ENCODE measurements around the gene MYRIP. TPM values are rescaled to one million over a fixed set of nuclear protein-coding genes. Genes with fewer than 3 reads are reported as not detected.
"Not testable (repeated sequence)": the region's sequence is repeated elsewhere in the genome, so short reads cannot be mapped to it uniquely, and the experiment has no call there.

The MYRIP gene
- total and polyA plus RNA-seq, 7 experiments from 2014 or later = not detected

DNA sequence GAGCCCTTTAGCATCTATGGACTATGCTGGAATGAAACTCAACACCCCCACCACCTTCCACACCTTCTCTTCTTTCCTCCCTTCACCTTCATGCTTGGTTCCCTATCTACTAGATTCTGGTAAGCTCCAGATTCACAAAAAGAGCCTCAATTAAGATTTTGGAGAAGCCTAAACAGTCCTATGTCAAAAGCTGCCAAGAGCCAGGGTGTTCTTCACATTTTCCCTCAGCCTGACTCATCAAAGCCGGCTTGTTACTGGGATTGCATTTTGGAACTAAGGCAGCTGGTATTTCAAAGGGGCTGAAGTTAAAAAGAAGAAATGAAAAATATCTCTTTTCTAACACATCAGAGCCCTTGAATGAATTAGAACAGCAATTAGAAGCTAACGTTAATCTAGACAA lies 247.7 kb downstream of the MYRIP start:
- no peak overlapping the region for H3K4me3 ChIP-seq (ENCODE audit: low read length)
- no peaks in the 10 kb centered on the region for H3K9me3 ChIP-seq (ENCODE audit: control insufficient read depth in 2 of 3, low read length in 3 of 3)
- no peak for ATAC-seq
- H3K36me3 ChIP-seq (ENCODE audit: control insufficient read depth in 2 of 3, insufficient read depth in 3 of 3, low read length in 3 of 3) = no peaks in the 10 kb centered on the region
- no peak overlapping the region for H3K4me3 Mint-ChIP-seq
- ChIA-PET POLR2A (no interaction called here), CTCF (no interaction called here)
- H3K36me3 Mint-ChIP-seq = no peaks in the 10 kb centered on the region
- no peak overlapping the region for H3K27ac Mint-ChIP-seq
- H3K27ac ChIP-seq (ENCODE audit: low read depth, low read length) = no peak overlapping the region
- intact Hi-C loops (cut with micrococcal nuclease) = no loop called here
- DNase-seq = no peak
- no peaks in the 10 kb centered on the region for H3K4me1 ChIP-seq (ENCODE audit: control insufficient read depth in 2 of 2, insufficient read depth in 2 of 2, low read length in 2 of 2)
- peaks cover 0 to 12% (median 4%) of the 10 kb centered on the region in 5 donors for H3K27me3 Mint-ChIP-seq
- no peaks in the 10 kb centered on the region for H3K27me3 ChIP-seq (ENCODE audit: control insufficient read depth in 2 of 2, insufficient read depth in 2 of 2, low read length in 2 of 2)
- peaks cover 0 to 15% (median 4%) of the 10 kb centered on the region in 11 donors for H3K9me3 Mint-ChIP-seq
- no peaks in the 10 kb centered on the region for H3K4me1 Mint-ChIP-seq

DNA sequence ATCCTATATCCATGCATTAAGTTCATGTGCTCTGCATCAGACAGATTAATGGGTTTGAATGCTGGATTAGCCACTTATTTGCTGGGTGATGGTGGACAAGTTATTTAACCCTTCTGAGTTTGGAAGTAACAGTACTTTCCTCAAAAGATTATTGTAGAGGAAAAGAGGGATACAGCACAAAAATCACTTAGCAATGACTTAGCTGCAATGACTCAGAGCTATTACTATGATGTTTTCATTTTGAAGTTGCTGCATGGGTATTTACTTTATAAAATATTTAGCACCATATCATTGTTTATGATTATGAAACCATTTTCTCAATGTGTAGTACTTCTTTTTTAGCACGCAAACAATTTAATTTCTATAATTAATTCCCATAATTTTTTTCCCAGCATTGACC lies 248.4 kb downstream of the MYRIP start:
- H3K9me3 ChIP-seq (ENCODE audit: control insufficient read depth in 2 of 3, low read length in 3 of 3) = no peaks in the 10 kb centered on the region
- H3K27me3 ChIP-seq (ENCODE audit: control insufficient read depth in 2 of 2, insufficient read depth in 2 of 2, low read length in 2 of 2) = no peaks in the 10 kb centered on the region
- no peaks in the 10 kb centered on the region for H3K4me1 ChIP-seq (ENCODE audit: control insufficient read depth in 2 of 2, insufficient read depth in 2 of 2, low read length in 2 of 2)
- Mint-ChIP-seq H3K27me3 (peaks cover 0 to 12% (median 4%) of the 10 kb centered on the region in 5 donors), H3K27ac (no peak overlapping the region), H3K9me3 (peaks cover 0 to 15% (median 4%) of the 10 kb centered on the region in 11 donors), H3K4me1 (no peaks in the 10 kb centered on the region), H3K4me3 (no peak overlapping the region), H3K36me3 (no peaks in the 10 kb centered on the region)
- no peak for ATAC-seq
- H3K36me3 ChIP-seq (ENCODE audit: control insufficient read depth in 2 of 3, insufficient read depth in 3 of 3, low read length in 3 of 3) = no peaks in the 10 kb centered on the region
- no peak overlapping the region for H3K27ac ChIP-seq (ENCODE audit: low read depth, low read length)
- POLR2A ChIA-PET = no interaction called here
- no peak for DNase-seq
- CTCF ChIA-PET = no interaction called here
- no peak overlapping the region for H3K4me3 ChIP-seq (ENCODE audit: low read length)
- intact Hi-C loops (cut with micrococcal nuclease) = no loop called here

DNA sequence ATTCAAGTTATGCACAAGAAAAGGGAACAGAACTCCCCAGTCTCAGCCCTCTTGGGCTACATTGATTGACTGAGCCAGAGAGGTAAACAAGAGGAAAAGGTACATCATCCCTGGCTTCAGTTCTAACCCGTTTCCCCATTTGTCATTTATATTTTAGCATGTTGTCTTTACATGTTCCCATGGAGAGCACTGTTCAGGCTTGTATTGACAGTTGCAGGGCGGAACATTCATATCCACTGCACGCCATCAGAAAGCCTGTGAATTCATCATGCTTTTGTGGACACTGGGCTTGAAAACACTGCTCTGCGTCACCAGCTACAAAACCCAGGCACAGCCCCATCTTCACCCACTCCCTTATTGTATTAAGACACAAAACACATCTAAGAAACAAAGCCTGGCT lies 259.2 kb downstream of the MYRIP start:
- Histone ChIP-seq H3K4me1 (ENCODE audit: control insufficient read depth in 2 of 2, insufficient read depth in 2 of 2, low read length in 2 of 2) (no peaks in the 10 kb centered on the region), H3K36me3 (ENCODE audit: control insufficient read depth in 2 of 3, insufficient read depth in 3 of 3, low read length in 3 of 3) (no peaks in the 10 kb centered on the region), H3K4me3 (ENCODE audit: low read length) (no peak overlapping the region), H3K27me3 (ENCODE audit: control insufficient read depth in 2 of 2, insufficient read depth in 2 of 2, low read length in 2 of 2) (no peaks in the 10 kb centered on the region), H3K27ac (ENCODE audit: low read depth, low read length) (no peak overlapping the region), H3K9me3 (ENCODE audit: control insufficient read depth in 2 of 3, low read length in 3 of 3) (no peaks in the 10 kb centered on the region)
- intact Hi-C loops (cut with micrococcal nuclease) = no loop called here
- POLR2A ChIA-PET = no interaction called here
- Mint-ChIP-seq H3K27ac (no peak overlapping the region), H3K36me3 (no peaks in the 10 kb centered on the region), H3K27me3 (peaks cover 6 to 18% (median 9%) of the 10 kb centered on the region in 5 donors), H3K9me3 (peaks cover 0 to 2% (median 0%) of the 10 kb centered on the region in 11 donors), H3K4me3 (no peak overlapping the region), H3K4me1 (no peaks in the 10 kb centered on the region)
- CTCF ChIA-PET = no interaction called here
- no peak for ATAC-seq
- no peak for DNase-seq

DNA sequence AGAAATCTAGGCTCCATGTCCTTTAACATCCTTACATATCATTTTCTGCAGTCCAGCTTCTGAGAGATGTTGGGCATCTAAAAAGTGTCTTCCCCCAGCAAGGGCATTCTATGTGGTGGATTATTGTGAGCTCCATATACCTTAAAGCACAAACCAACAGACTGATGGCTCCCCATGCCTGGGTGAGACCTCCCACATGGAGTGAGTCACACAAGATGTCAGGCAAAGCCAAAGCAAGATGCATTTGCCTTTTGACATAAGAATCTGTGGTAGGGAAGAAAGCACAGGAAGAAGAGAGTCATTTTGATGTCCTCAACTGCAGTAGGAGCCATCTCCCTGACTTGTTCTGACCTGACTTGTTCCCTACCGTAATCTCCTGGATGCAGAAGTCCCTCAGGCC lies 261.4 kb downstream of the MYRIP start:
- H3K27me3 Mint-ChIP-seq = peaks cover 6 to 19% (median 15%) of the 10 kb centered on the region in 5 donors
- Histone ChIP-seq H3K9me3 (ENCODE audit: control insufficient read depth in 2 of 3, low read length in 3 of 3) (no peaks in the 10 kb centered on the region), H3K4me1 (ENCODE audit: control insufficient read depth in 2 of 2, insufficient read depth in 2 of 2, low read length in 2 of 2) (no peaks in the 10 kb centered on the region), H3K4me3 (ENCODE audit: low read length) (no peak overlapping the region), H3K36me3 (ENCODE audit: control insufficient read depth in 2 of 3, insufficient read depth in 3 of 3, low read length in 3 of 3) (no peaks in the 10 kb centered on the region), H3K27ac (ENCODE audit: low read depth, low read length) (no peak overlapping the region), H3K27me3 (ENCODE audit: control insufficient read depth in 2 of 2, insufficient read depth in 2 of 2, low read length in 2 of 2) (no peaks in the 10 kb centered on the region)
- no peak for ATAC-seq
- ChIA-PET POLR2A (no interaction called here), CTCF (no interaction called here)
- intact Hi-C loops (cut with micrococcal nuclease) = no loop called here
- no peak overlapping the region for H3K27ac Mint-ChIP-seq
- H3K4me3 Mint-ChIP-seq = no peak overlapping the region
- no peaks in the 10 kb centered on the region for H3K36me3 Mint-ChIP-seq
- H3K9me3 Mint-ChIP-seq = no peaks in the 10 kb centered on the region
- no peak for DNase-seq
- no peaks in the 10 kb centered on the region for H3K4me1 Mint-ChIP-seq

DNA sequence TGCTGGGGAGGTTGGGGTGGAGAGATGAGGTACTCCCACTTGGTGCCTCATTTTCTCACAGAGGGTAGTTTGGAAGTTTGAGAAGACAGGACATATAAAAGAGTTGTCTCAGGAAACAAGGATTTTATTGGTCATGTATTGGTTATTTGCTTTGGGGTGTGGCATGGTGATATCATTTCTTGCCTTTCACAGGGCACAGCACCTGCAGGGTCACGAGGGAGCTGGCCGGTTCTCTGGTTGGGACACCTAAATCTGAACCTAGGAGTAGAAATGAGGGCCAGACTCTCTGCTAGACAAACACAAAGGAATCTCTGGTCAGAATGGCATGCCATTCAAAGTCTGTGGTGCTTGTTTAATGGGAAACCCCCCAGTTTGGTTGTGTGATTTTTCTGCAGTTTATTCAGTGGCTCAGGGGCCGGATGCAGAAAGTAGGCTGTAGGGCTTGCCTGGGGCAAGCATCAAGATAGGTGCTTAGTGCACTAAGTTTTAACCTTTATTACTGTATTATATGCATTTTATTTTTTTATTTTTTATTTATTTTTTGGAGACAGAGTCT lies 262.4 kb downstream of the MYRIP start:
- CTCF ChIA-PET = no interaction called here
- no peak for ATAC-seq
- H3K4me3 ChIP-seq (ENCODE audit: low read length) = no peak overlapping the region
- H3K27ac ChIP-seq (ENCODE audit: low read depth, low read length) = no peak overlapping the region
- POLR2A ChIA-PET = no interaction called here
- no peak overlapping the region for H3K4me3 Mint-ChIP-seq
- H3K27me3 Mint-ChIP-seq = peaks cover 5 to 22% (median 15%) of the 10 kb centered on the region in 5 donors
- no peaks in the 10 kb centered on the region for H3K36me3 ChIP-seq (ENCODE audit: control insufficient read depth in 2 of 3, insufficient read depth in 3 of 3, low read length in 3 of 3)
- intact Hi-C loops (cut with micrococcal nuclease) = no loop called here
- H3K27ac Mint-ChIP-seq = no peak overlapping the region
- no peaks in the 10 kb centered on the region for H3K4me1 ChIP-seq (ENCODE audit: control insufficient read depth in 2 of 2, insufficient read depth in 2 of 2, low read length in 2 of 2)
- no peaks in the 10 kb centered on the region for H3K36me3 Mint-ChIP-seq
- H3K4me1 Mint-ChIP-seq = no peaks in the 10 kb centered on the region
- DNase-seq = no peak
- H3K9me3 Mint-ChIP-seq = peaks cover 0 to under 1% (median 0%) of the 10 kb centered on the region in 11 donors
- no peaks in the 10 kb centered on the region for H3K9me3 ChIP-seq (ENCODE audit: control insufficient read depth in 2 of 3, low read length in 3 of 3)
- no peaks in the 10 kb centered on the region for H3K27me3 ChIP-seq (ENCODE audit: control insufficient read depth in 2 of 2, insufficient read depth in 2 of 2, low read length in 2 of 2)

DNA sequence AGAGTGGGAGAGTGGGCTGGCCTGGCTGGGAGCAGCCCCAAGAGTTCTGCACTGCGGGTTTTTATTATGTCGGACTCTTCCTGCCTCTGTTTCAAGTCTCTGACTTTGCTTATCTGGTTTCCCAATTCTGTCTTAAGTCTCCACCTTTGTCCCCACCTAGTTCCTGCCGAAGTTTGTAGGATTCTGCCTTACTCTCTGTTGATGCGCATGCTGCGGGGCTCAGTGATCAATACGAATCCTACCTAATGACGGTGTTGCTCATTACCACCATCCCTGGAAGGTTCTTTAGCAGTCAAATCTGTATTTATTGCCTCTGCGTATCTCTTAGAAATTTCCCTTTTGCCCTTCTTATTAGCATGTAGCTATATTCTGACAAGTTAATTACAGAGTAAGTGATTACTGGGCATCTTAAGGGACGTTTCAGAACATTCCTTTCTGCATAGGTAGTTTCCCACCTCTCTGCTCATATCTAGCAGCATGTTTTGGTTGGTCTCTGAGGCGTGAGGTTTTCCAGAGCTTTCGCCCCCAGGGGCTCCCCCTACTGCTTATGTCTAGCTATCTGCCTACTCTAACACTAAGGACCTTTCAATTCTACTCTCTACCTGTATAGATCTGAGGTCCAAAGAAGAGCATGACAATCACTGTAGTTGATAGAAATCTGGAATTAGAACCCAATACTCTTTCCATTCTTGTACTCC lies 264.1 kb downstream of the MYRIP start:
- CTCF ChIA-PET = no interaction called here
- no peak overlapping the region for H3K4me3 ChIP-seq (ENCODE audit: low read length)
- Mint-ChIP-seq H3K9me3 (peaks cover 0 to 3% (median 0%) of the 10 kb centered on the region in 11 donors), H3K4me3 (no peak overlapping the region), H3K27me3 (peaks cover 4 to 22% (median 15%) of the 10 kb centered on the region in 5 donors), H3K36me3 (no peaks in the 10 kb centered on the region), H3K27ac (no peak overlapping the region), H3K4me1 (no peaks in the 10 kb centered on the region)
- no peaks in the 10 kb centered on the region for H3K36me3 ChIP-seq (ENCODE audit: control insufficient read depth in 2 of 3, insufficient read depth in 3 of 3, low read length in 3 of 3)
- no peaks in the 10 kb centered on the region for H3K9me3 ChIP-seq (ENCODE audit: control insufficient read depth in 2 of 3, low read length in 3 of 3)
- no peaks in the 10 kb centered on the region for H3K27me3 ChIP-seq (ENCODE audit: control insufficient read depth in 2 of 2, insufficient read depth in 2 of 2, low read length in 2 of 2)
- DNase-seq (no peak), ATAC-seq (no peak)
- H3K4me1 ChIP-seq (ENCODE audit: control insufficient read depth in 2 of 2, insufficient read depth in 2 of 2, low read length in 2 of 2) = no peaks in the 10 kb centered on the region
- intact Hi-C loops (cut with micrococcal nuclease) = no loop called here
- H3K27ac ChIP-seq (ENCODE audit: low read depth, low read length) = no peak overlapping the region
- POLR2A ChIA-PET = no interaction called here

DNA sequence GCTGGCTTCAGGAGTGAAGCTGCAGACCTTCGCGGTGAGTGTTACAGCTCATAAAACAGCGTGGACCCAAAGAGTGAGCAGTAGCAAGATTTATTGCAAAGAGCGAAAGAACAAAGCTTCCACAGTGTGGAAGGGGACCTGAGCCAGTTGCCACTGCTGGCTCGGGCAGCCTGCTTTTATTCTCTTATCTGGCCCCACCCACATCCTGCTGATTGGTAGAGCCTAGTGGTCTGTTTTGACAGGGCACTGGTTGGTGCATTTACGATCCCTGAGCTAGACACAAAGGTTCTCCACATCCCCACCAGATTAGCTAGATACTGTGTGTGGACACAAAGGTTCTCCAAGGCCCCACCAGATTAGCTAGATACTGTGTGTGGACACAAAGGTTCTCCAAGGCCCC lies 267.7 kb downstream of the MYRIP start:
- H3K36me3 ChIP-seq (ENCODE audit: control insufficient read depth in 2 of 3, insufficient read depth in 3 of 3, low read length in 3 of 3); ATAC-seq; intact Hi-C loops (cut with micrococcal nuclease); H3K27ac Mint-ChIP-seq; H3K27ac ChIP-seq (ENCODE audit: low read depth, low read length); H3K4me3 ChIP-seq (ENCODE audit: low read length); CTCF ChIA-PET; POLR2A ChIA-PET; DNase-seq; H3K4me1 Mint-ChIP-seq; H3K9me3 ChIP-seq (ENCODE audit: control insufficient read depth in 2 of 3, low read length in 3 of 3); H3K4me1 ChIP-seq (ENCODE audit: control insufficient read depth in 2 of 2, insufficient read depth in 2 of 2, low read length in 2 of 2); H3K27me3 ChIP-seq (ENCODE audit: control insufficient read depth in 2 of 2, insufficient read depth in 2 of 2, low read length in 2 of 2); H3K4me3 Mint-ChIP-seq; H3K36me3 Mint-ChIP-seq: not testable (repeated sequence)
- H3K9me3 Mint-ChIP-seq = peaks cover 0 to 16% (median 6%) of the 10 kb centered on the region in 11 donors
- peaks cover 4 to 33% (median 16%) of the 10 kb centered on the region in 5 donors for H3K27me3 Mint-ChIP-seq
